ENCODE measurements around the gene SPEG. TPM values are rescaled to one million over a fixed set of nuclear protein-coding genes. Genes with fewer than 3 reads are reported as not detected.
"Not testable (repeated sequence)": the region's sequence is repeated elsewhere in the genome, so short reads cannot be mapped to it uniquely, and the experiment has no call there.

Gene SPEG
- total RNA-seq = 1 to 10 TPM; 1.3 to 1.4 TPM

DNA sequence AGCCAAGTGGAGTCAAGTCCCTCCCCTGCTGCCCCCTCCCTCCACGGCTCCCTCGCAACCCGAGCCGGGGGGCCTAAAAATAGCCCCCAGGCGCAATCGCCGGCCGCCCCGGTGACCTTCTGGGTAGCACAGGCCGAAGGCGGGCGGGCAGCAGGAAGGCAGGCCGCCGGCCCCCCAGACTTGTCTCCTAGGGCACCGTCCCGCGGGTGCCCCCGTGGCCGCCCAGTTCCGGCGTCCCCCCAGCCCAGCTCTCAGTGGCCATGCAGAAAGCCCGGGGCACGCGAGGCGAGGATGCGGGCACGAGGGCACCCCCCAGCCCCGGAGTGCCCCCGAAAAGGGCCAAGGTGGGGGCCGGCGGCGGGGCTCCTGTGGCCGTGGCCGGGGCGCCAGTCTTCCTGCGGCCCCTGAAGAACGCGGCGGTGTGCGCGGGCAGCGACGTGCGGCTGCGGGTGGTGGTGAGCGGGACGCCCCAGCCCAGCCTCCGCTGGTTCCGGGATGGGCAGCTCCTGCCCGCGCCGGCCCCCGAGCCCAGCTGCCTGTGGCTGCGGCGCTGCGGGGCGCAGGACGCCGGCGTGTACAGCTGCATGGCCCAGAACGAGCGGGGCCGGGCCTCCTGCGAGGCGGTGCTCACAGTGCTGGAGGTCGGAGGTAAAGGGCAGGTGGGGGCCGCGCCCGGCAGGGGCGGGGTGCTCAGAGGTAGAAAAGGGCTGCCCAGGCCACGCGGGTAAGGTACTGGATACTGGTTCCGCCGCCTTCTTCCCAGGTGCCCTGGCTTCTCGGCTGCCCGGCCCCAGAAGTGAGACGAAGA lies at the start of gene SPEG:
SPEG (plus strand) TSS at position 126 of the 808 bp plus-strand sequence; CDS start at position 261, 135 bp downstream.
- H3K4me1 Mint-ChIP-seq (ENCODE audit: low read depth) = peaks cover 4% of the 10 kb centered on the region
- intact Hi-C loops (cut with micrococcal nuclease) = loop anchor here (1.0 kb wide), 1 partner anchor 32 kb away; no protein-coding TSS in a partner anchor

DNA sequence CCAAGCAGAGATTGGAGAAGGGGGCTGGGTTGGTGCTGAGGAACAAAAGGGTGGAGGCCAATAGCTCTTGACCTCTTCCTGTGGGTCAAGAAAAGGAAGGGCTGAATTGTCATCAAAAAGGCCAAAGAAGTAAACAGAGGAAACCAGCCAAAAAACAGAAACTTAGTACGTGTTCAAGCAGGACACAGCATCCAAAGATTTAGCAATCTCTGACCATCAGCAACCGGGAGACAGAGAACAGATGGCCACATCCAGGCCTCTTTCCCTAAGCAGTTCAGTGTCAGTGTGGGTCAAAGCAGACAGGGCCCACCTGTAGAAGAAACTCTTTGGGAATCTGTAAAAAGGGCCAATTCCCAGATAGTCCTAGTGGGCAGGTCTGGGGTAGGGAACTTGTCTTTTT lies 49.8 kb upstream of the SPEG start:
- H3K27ac Mint-ChIP-seq = no peak overlapping the region

More for the DNA sequence above, at the start of gene SPEG:
- H3K9me3 Mint-ChIP-seq = no peaks in the 10 kb centered on the region
- H3K36me3 Mint-ChIP-seq (ENCODE audit: low read depth) = no peaks in the 10 kb centered on the region
- CTCF ChIA-PET = interaction anchor here (1.6 to 1.7 kb wide), 2 partner anchors 32 kb away, joined by 6 to 7 read pairs; no protein-coding TSS in a partner anchor
- H3K4me3 Mint-ChIP-seq = no peak within 1 kb of the TSS
- H3K27ac Mint-ChIP-seq = no peak within 1 kb of the TSS
- no peak for DNase-seq
- peaks cover 19% of the 10 kb centered on the region for H3K27me3 Mint-ChIP-seq (ENCODE audit: low read depth)

DNA sequence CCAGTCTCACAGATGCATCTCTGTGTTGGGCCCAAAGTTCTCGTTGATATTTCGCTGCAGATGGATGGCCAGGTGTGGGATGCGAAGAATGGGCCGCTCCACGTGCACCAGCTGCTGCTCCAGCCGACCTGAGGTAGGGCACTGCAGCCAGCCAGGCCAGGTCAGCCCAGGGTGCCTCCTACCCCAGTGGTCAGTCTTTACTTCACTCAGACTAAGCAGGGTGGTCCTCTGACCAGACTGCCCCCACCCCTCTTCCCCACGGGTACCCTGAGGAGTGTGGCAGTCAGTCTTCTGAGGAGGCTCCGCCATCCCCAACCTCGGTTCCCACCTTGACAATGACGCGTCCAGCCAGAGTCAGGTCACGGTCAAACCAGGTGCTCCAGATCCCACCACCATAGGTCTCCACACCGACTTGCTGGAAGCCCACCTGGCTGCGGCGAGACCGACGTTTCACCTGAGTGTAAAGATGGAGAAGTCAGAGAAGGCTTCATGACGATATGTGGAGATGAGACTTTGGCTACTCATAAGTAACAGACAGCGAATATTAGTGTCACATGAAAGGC lies 48.6 kb upstream of the SPEG start:
- H3K4me3 Mint-ChIP-seq = peak overlapping the region; percentile 90
- DNase-seq = no peak
- CTCF ChIA-PET = no interaction called here
- H3K27me3 Mint-ChIP-seq (ENCODE audit: low read depth) = no peaks in the 10 kb centered on the region
- no peaks in the 10 kb centered on the region for H3K9me3 Mint-ChIP-seq
- peaks cover 19% of the 10 kb centered on the region for H3K36me3 Mint-ChIP-seq (ENCODE audit: low read depth)
- intact Hi-C loops (cut with micrococcal nuclease) = loop anchor here (2.0 to 5.0 kb wide), 4 partner anchors 167 to 1774 kb away; partner anchors contain the start of genes ABCB6, CNOT9, USP37 and ZFAND2B
- H3K27ac Mint-ChIP-seq = no peak overlapping the region
- peaks cover 23% of the 10 kb centered on the region for H3K4me1 Mint-ChIP-seq (ENCODE audit: low read depth)

More for the DNA sequence above, 49.8 kb upstream of the SPEG start:
- intact Hi-C loops (cut with micrococcal nuclease) = loop anchor here (5.0 kb wide), 2 partner anchors 818 to 1773 kb away; partner anchors contain the start of genes CNOT9 and USP37
- peaks cover 23% of the 10 kb centered on the region for H3K4me1 Mint-ChIP-seq (ENCODE audit: low read depth)
- H3K9me3 Mint-ChIP-seq = no peaks in the 10 kb centered on the region
- H3K4me3 Mint-ChIP-seq = no peak overlapping the region
- DNase-seq = no peak
- H3K36me3 Mint-ChIP-seq (ENCODE audit: low read depth) = peaks cover 19% of the 10 kb centered on the region
- H3K27me3 Mint-ChIP-seq (ENCODE audit: low read depth) = no peaks in the 10 kb centered on the region
- CTCF ChIA-PET = interaction anchor here (0.6 kb wide), 1 partner anchor 90 kb away, joined by 3 read pairs; no protein-coding TSS in a partner anchor

DNA sequence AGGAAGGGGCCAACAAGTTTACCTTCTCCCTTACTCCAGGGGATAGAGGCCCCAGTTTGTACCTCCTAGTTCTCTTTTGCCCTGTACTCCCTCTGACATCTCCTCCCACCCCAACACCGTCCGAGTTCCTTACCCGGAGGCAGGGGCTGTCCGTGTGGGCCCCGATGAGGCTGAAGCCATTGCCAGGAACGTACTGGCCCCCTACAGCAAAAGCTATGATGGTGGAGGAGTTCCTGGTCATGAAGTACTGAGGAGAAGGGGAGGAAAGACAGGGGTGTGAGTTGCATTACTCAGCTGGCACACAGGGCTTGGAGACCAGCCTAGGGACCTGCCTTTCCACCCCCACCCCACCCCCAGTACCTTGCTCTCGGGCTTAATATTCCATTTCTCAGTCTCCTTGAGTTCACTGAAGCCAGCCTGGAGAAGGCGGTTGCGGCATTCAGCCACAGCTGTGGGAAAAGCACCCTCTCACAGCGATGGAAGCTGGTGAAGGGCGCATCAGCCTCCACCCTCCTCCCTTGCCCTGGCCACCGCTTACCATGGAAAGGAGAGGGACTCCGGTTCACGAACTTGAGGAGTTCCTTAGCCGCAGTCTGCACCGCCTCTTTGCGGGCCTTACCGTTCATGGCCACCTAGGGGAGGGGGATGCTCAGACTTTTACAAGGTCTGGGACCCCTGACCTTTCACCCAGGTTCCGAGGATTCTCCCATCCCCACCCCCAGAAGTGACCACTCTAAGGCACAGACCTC lies 47.9 kb upstream of the SPEG start:
- Mint-ChIP-seq H3K9me3 (no peaks in the 10 kb centered on the region), H3K4me3 (peak overlapping the region; percentile 90), H3K4me1 (ENCODE audit: low read depth) (peaks cover 23% of the 10 kb centered on the region), H3K27me3 (ENCODE audit: low read depth) (no peaks in the 10 kb centered on the region), H3K27ac (peak overlapping the region; percentile 86), H3K36me3 (ENCODE audit: low read depth) (peaks cover 18% of the 10 kb centered on the region)
- CTCF ChIA-PET = no interaction called here
- intact Hi-C loops (cut with micrococcal nuclease) = loop anchor here (2.0 to 5.0 kb wide), 4 partner anchors 168 to 1774 kb away; partner anchors contain the start of genes ABCB6, CNOT9, USP37 and ZFAND2B
- peak; percentile 17 for DNase-seq

DNA sequence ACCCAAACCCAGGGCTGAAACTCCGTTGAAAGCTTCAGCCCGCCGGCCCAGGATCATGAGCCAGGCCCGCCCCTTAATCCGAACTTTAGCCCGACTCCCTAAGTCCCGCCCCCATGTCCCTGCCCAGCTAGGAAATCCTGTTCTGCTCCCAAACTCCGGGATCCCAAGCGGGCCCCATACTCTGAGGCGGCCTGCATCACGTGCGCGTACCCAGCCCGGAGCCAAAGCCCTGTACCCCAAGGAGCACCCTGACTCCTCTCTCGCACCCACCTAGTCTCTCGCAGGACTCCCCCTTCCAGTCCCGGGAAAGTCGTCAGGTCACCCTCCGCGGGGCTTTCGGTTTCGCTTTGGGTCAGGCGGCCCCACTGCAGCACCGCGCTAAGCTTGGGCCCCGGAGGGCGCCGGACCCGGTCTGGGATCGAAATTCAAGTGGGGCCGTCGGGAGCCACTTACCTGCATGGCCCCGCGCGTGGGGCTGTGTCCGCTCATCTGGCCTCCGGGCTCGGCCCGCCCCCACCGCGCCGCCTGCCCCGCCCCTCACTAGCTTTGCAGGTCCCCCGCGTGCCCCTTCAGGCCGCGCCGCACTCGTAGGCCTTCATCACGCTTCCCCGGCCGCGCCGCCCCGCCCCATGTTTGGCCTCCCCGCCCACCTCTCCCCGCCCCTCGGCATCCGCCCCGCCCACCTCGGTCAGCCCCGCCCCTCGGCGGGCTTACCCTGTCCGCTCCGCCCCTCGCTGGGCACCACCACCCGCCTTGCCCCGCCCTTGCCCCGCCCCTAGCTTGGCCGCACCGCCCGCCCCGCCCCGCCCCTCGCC lies 47.1 kb upstream of the SPEG start, which contains the start of gene DNPEP:
DNPEP (minus strand) TSS at position 607 of the 815 bp plus-strand sequence; CDS start at position 489, 118 bp downstream.
- intact Hi-C loops (cut with micrococcal nuclease) = loop anchor here (1.0 to 5.0 kb wide), 21 partner anchors 53 to 1775 kb away; partner anchors contain the start of genes AAMP, ABCB6, ANKZF1 and ATG9A
- no peaks in the 10 kb centered on the region for H3K27me3 Mint-ChIP-seq (ENCODE audit: low read depth)
- no peaks in the 10 kb centered on the region for H3K9me3 Mint-ChIP-seq
- CTCF ChIA-PET = interaction anchor here (0.9 to 3.5 kb wide), 4 partner anchors 15 to 215 kb away, joined by 3 to 38 read pairs (median 5); no protein-coding TSS in a partner anchor
- H3K27ac Mint-ChIP-seq = peak within 1 kb of the TSS; percentile 86
- peak; percentile 79 for DNase-seq
- H3K4me1 Mint-ChIP-seq (ENCODE audit: low read depth) = peaks cover 23% of the 10 kb centered on the region
- H3K4me3 Mint-ChIP-seq = peak within 1 kb of the TSS; percentile 90
- peaks cover 14% of the 10 kb centered on the region for H3K36me3 Mint-ChIP-seq (ENCODE audit: low read depth)

DNA sequence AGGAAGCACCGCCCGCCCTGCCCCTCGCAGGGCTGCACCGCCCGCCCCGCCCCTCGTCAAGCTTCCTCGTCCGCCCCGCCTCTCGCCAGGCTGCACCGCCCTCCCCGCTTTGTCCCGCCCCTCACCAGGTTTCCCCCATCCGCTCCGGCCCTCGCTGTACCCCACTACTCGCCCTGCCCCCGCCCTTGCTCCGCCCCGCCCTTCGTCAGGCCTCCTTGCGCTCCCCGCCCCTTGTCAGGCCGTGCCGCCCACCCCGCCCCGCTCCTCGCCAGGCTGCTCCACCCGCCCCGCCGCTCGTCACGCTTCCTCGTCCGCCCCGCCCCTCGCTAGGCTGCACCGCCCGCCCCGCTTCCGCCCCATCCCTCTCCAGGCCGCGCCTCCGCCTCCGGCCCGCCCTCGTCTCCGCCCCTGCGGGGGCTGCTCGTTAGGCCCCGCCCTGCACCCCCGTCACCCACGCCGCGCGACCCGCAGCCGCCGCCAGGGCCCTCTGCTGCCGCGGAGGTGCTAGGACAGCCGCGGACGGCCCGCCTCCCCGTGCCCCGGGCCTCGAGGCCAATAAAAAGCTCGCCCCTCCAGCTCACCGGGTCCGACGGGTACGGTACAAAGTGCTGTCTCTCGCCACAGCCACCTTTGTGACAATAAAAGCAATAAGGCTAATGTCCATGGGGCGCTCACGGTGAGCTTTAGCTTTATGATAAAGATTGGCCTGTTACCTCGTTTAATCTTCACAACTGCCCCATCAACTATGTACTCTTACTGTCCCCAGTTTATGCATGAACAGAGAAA lies 46.3 kb upstream of the SPEG start:
- Mint-ChIP-seq H3K4me3 (peak overlapping the region; percentile 90), H3K27ac (peak overlapping the region; percentile 59), H3K27me3 (ENCODE audit: low read depth) (no peaks in the 10 kb centered on the region), H3K36me3 (ENCODE audit: low read depth) (peaks cover 14% of the 10 kb centered on the region), H3K4me1 (ENCODE audit: low read depth) (peaks cover 23% of the 10 kb centered on the region), H3K9me3 (peaks cover 3% of the 10 kb centered on the region)
- CTCF ChIA-PET = interaction anchor here (0.6 to 3.5 kb wide), 13 partner anchors 9 to 216 kb away, joined by 3 to 38 read pairs (median 4); no protein-coding TSS in a partner anchor
- DNase-seq = peak; percentile 98
- intact Hi-C loops (cut with micrococcal nuclease) = loop anchor here (1.0 to 5.0 kb wide), 19 partner anchors 52 to 1776 kb away; partner anchors contain the start of genes AAMP, ANKZF1, ATG9A and BCS1L

DNA sequence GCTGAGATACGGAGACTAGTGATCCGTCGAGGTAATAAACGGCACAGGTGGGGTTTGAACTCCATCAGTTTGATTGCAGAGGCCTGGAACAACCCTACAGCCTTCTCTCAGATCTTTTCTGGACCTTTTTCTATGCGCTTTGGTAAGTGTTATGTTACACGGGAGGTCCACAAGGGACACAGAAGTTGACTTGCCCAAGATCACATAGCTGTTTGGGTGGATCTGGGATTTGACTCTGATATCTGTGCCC lies 45.8 kb upstream of the SPEG start:
- Mint-ChIP-seq H3K4me3 (peak overlapping the region; percentile 90), H3K4me1 (ENCODE audit: low read depth) (peaks cover 23% of the 10 kb centered on the region), H3K27ac (peak overlapping the region; percentile 36), H3K9me3 (peaks cover 3% of the 10 kb centered on the region), H3K36me3 (ENCODE audit: low read depth) (peaks cover 11% of the 10 kb centered on the region), H3K27me3 (ENCODE audit: low read depth) (no peaks in the 10 kb centered on the region)
- CTCF ChIA-PET = interaction anchor here (0.6 to 3.5 kb wide), 11 partner anchors 9 to 141 kb away, joined by 3 to 38 read pairs (median 4); no protein-coding TSS in a partner anchor
- intact Hi-C loops (cut with micrococcal nuclease) = loop anchor here (1.0 to 5.0 kb wide), 19 partner anchors 52 to 1777 kb away; partner anchors contain the start of genes AAMP, ANKZF1, ATG9A and BCS1L
- no peak for DNase-seq

GRCh38 chr2:219392754-219393153 lies 41.9 kb upstream of the SPEG start:
- Mint-ChIP-seq H3K27me3 (ENCODE audit: low read depth) (no peaks in the 10 kb centered on the region), H3K27ac (no peak overlapping the region), H3K4me3 (no peak overlapping the region), H3K9me3 (peaks cover 3% of the 10 kb centered on the region), H3K4me1 (ENCODE audit: low read depth) (peaks cover 16% of the 10 kb centered on the region), H3K36me3 (ENCODE audit: low read depth) (no peaks in the 10 kb centered on the region)
- CTCF ChIA-PET = interaction anchor here (0.6 to 3.4 kb wide), 4 partner anchors 10 to 721 kb away, joined by 3 to 17 read pairs (median 4); no protein-coding TSS in a partner anchor
- DNase-seq = no peak
- intact Hi-C loops (cut with micrococcal nuclease) = no loop called here

GRCh38 chr2:219395056-219395455 lies 39.6 kb upstream of the SPEG start:
- H3K36me3 Mint-ChIP-seq (ENCODE audit: low read depth); DNase-seq; H3K9me3 Mint-ChIP-seq; H3K27ac Mint-ChIP-seq; H3K27me3 Mint-ChIP-seq (ENCODE audit: low read depth); H3K4me1 Mint-ChIP-seq (ENCODE audit: low read depth); H3K4me3 Mint-ChIP-seq; intact Hi-C loops (cut with micrococcal nuclease); CTCF ChIA-PET: not testable (repeated sequence)

DNA sequence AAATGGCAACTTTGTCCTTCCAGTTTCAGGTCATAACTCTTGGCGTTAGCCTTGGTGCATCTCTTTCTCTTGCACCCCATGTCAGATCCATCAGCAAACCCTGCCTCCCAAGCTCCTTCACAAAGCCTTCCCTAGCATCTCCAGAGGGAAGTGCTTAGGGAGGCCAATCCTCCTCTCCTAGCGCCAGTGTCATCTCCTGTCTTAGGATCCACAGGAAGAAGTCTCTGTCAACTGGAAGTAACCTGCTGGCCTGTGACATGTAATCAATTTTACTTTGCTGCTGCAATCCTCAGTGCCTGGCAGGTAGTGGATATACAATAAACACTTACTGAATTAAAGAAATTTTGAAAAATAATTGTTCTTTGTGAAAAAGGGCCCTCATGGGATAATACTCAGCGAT lies 39.0 kb upstream of the SPEG start:
- Mint-ChIP-seq H3K4me1 (ENCODE audit: low read depth) (peaks cover 10% of the 10 kb centered on the region), H3K27ac (no peak overlapping the region), H3K9me3 (peaks cover 3% of the 10 kb centered on the region), H3K36me3 (ENCODE audit: low read depth) (no peaks in the 10 kb centered on the region), H3K4me3 (no peak overlapping the region), H3K27me3 (ENCODE audit: low read depth) (no peaks in the 10 kb centered on the region)
- intact Hi-C loops (cut with micrococcal nuclease) = no loop called here
- no peak for DNase-seq
- CTCF ChIA-PET = no interaction called here

All from activated naive CD4-positive, alpha-beta T cell treated with anti-CD3 and anti-CD28 coated beads for 36 hours (primary cell).